Activated effector memory CD4-positive, alpha-beta T cell treated with Interleukin-2 at 50 U/mL for 16 hours (primary cell): ENCODE data around the gene STAT5A.
"Not testable (repeated sequence)": the region's sequence is repeated elsewhere in the genome, so short reads cannot be mapped to it uniquely, and the experiment has no call there.

Experiments
- DNase-seq: peaks from one replicate; pipeline ENCODE4 v3.0.0-alpha.2; 2020

STAT5A gene

DNA sequence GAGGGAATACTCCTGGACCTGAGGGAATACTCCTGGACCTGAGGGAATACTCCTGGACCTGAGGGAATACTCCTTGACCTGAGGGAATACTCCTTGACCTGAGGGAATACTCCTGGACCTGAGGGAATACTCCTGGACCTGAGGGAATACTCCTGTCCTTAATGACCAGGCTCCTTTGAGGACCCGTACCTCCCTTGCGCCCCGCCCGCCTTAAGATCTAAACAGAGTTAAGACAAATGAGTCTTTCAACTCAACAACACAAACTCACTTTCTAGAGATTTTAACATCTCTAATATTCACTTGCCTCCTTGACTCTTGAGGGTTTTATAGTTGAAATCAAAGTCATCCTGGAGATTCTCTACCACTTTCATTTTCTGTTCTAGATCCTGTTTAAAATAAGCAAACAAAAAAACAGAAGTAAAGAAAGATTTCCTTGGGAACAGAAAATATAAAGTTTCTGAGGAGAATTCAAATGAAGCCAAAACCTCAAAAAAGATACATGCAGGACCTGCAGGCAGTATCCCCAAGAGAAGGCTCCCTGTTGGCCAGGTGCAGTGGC, 50.2 kb downstream of the STAT5A start:
- no peak for DNase-seq

DNA sequence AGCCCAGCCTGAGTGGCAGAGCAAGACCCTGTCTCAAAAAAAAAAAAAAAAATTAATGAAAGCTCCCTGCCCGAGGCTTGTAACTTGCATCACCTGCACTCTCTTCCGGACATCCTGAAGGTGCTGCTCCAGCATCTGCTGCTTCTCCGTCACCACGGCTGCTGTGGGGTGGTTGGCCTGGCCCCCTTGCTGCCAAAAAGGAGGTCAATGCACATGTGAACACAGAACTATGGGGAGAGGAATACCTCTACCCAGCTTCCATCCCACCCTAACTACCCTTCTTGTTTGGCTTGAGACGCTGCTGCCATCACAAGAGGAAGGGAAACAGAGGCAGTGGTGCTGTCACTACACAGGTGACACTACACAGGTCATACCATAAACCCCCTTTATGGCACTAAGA, 50.9 kb downstream of the STAT5A start:
- no peak for DNase-seq

DNA sequence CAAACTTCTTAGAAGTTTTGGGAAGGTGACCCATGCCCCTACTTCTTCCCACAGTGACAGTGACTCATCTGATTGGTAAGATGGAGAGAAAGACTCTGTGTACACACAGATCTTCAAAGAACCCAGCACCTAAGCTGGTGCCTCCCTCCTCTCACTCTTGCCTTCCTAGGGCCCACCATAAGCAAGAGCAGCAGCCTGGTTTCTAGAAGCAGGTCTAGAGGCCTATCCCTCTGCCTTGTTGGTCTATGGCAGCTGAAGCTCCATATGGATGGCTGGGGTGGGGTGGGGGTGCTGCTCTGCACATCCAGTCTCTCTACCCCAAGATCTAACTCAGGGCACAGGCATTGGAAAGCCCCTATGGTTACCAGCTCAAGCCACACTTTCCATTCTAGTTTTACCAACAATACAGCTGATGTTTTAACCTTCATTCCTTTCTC, 52.4 kb downstream of the STAT5A start:
- DNase-seq: no peak

DNA sequence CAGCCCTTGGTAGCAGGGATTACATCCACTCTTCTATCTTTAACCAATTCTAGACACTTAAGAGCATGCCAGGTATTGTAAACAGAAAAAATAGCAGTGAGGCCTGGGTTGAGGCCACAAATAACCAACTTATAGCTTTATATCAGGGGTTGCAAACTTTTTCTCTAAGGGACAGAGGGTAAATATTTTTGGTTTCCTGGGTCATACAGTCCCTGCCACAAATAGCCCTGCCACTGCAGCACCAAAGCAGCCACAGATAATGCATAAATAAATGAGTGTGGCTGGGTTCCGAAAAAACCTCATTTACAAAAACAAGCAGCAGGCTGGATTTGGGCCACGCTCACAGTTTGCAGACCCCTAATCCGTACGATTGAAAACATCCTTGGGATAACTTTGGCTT, 53.3 kb downstream of the STAT5A start:
- no peak for DNase-seq

DNA sequence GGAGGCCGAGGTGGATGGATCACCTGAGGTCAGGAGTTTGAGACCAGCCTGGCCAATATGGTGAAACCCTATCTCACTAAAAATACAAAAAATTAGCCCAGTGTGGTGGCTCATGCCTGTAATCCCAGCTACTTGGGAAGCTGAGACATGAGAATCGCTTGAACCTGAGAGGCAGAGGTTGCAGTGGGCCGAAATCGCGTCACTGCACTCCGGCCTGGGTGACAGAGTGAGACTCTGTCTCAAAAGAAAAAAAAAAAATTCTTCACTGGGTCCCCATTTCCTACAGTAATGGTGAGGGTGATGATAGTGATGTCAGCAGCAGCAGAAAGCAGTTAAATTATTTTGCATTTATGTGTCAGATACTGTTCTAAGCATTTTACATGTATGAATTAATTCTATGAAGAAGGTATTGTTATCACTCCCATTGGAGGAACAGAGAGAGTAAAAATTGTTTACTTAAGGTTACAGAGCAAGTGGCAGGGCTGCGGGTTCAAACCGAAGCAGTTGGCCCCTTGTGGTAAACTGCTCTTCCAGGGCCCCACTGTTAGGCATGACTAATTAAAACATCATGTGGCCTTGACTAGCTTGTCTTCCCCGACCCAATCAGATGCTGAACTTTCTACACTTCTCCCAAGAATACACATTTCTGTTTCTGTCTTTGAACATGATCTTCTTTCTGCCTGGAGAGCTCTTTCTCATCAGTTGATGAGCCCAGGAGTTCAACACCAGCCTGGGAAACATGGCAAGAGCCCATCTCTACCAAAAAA, 54.1 kb downstream of the STAT5A start:
- DNase-seq: no peak

DNA sequence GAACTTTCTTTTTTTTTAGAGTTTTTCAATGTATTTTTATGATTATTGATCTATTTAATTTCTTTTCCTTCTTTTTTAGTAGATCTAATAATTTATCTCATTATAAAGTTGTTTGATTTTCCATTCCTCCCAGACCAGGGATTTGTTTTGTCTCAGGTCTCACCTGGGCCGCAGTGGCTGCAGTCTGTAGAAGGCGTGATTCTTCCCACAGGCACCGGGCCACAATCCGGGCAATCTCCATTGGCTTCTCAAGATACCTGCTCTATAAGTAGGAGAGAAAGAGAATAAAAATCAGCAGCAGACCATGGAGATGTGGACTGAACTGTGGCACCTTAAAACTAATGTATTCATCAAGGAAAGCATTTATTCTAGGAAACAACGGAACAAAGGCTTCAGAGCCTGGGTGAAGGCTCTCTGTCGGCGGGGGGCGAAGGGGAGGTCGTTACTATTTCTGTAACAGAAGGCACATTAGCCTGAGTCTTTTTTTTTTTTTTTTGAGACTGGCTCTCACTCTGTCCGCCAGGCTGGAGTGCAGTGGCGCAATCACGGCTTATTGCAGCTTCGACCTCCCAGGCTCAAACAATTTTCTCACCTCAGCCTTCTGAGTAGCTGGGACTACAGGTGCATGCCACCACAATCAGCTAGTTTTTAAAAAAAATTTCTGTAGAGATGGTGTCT, 57.2 kb downstream of the STAT5A start:
- DNase-seq: no peak

DNA sequence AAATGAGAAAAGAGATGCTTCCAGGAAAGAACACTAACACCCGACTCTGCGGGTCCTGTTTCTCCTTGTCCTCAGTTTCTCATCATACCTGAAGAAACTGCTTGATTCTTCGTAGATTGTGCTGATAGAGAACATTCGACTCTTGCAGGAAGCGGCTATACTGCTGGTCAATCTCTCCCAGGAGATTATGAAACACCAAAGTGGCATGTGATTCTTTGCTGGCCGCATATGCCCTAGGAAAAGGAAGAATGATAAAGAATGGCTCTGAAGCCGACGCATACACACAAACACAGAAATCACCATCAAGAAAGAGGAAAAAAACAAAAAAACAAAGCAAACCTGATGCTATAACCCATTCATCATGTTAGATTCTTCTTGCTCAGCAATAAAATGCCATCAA, 58.2 kb downstream of the STAT5A start:
- DNase-seq: no peak

DNA sequence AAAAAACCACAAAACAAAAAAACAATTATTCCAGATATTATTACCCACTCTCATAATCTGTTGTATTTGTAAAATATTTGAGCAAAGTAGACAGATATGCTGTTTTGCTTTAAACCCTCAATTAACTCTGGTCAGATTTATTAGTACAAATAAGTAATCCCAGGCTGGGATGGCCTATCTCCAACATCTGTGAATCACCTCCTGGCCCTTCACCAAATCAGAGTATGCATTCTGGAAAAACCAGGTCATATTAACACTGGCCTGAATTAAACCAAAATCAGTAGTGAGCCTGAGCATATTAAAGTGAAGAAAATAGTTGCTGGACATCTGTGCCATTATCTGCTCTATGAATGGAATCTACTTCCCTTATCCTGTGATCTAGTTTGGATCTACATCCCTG, 58.9 kb downstream of the STAT5A start:
- no peak for DNase-seq

DNA sequence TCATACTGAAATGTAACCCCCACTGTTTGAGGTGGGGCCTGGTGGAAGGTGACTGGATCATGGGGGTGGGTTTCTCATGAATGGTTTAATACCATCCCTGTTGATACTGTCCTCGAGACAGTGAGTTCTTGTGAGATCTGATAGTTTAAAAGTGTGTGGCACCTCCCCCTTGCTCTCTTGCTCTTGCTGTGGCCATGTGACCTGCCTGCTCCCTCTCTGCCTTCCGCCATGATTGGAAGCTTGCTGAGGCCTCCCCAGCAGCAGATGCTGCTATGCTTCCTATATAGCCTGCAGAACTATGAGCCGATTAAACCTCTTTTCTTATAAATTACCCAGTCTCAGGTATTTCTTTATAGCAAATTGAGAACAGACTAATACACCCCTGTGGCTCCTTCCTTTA, 59.3 kb downstream of the STAT5A start:
- no peak for DNase-seq

DNA sequence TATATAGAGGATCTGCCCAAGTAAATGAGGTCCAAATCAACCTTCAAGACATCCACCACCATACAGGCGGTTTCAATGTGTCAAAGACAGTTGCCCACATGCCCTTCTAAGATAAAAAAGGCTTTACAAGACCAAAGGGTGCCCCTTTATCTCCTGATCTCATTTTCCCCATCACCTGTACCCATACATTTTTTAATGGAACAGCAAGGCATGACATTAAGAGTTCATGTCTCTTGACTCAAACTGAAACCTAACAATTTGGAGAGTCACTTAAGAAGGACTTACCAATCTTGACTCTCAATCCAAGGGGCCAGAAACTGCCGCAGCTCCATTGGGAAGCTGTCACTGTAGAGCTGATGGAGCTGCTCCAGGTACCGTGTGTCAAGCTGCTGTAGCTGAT, 59.8 kb downstream of the STAT5A start:
- DNase-seq: no peak

DNA sequence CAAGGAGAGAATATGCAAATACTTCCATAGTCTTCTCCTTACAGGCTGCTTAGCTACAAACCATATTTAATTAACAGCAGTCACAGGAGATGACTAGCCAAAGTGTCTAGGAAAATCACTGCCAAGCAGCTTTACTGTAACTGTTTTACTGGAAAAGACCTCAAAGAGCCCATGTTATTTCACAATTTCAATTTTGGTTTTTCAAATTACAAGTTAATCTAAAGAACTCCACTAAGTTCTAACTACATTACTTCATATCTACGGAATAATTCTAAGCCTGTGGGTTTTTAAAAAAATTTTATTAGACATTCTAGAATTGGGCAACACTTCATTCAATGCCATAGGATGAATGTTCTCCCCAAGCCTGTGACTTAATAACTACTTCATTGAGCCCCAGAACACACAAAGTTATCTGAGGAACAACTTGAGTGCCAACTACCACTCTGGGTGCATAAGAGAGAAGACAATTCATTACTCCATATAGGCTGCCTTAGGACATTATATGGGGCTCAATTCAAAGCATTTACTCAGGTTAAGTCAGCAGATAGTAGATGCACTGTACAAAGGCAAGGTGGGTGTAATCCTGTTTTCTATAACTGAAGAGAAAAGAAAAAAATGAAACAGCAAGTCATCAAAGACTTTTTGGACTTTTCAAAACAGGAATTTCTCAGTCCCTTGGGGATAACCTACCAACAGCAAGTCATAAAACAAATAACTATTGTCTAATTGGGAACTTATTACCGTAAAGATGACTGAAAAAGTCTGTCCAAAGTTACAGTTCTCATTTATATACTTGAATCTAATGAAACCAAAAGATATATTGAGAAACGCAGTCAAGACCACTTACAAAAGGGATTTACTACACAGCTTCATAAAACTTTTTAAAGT, 66.9 kb downstream of the STAT5A start:
- no peak for DNase-seq

DNA sequence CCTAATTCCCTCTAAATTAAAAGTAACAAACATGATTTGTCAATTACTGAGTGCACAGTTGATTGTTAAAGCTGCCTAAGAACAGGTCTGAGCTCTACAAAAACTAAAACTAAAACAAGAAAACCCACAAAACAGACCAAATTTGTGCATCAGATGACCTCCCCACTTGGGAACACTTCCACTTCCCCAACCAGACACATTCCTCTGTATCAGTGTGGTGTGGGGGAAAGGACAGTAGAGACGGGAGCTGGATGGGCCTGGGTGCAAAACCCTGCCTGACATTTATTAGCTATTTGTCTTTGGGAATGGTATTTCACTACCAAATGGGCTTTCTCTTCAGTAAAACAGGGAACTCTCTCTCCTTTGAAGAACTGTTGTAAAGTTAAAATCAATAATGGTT, 70.1 kb downstream of the STAT5A start:
- DNase-seq: no peak

DNA sequence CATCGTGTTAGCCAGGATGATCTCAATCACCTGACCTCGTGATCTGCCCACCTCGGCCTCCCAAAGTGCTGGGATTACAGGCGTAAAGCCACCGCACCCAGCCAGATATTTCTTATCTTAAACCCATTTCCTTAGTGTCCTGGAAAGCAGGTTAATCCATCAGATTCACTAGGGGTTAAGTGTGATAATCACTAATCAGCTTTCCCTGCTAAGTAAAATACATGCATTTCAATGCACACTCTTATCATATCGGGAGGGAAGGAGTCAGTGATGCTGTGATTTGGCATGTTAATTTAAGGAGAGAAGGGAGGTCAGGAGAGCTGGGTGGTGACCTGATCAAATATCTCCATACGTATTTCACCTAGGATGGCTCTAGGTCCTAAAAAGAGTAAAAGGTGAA, 70.8 kb downstream of the STAT5A start:
- DNase-seq: no peak

DNA sequence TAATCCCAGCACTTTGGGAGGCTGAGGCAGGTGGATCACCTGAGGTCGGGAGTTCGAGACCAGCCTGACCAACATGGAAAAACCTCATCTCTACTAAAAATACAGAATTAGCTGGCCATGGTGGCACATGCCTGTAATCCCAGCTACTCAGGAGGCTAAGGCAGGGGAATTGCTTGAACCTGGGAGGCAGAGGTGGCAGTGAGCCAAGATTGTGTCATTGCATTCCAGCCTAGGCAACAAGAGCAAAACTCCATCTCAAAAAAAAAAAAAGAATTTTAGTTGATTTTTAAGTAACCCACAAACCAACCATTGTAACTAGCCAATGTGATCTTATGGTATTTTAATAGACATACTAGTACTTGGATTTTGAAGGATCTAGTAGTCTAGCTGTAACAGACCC, 72.1 kb downstream of the STAT5A start:
- DNase-seq: not testable (repeated sequence)
